ENCODE results near the gene TMEM170B.

DNA sequence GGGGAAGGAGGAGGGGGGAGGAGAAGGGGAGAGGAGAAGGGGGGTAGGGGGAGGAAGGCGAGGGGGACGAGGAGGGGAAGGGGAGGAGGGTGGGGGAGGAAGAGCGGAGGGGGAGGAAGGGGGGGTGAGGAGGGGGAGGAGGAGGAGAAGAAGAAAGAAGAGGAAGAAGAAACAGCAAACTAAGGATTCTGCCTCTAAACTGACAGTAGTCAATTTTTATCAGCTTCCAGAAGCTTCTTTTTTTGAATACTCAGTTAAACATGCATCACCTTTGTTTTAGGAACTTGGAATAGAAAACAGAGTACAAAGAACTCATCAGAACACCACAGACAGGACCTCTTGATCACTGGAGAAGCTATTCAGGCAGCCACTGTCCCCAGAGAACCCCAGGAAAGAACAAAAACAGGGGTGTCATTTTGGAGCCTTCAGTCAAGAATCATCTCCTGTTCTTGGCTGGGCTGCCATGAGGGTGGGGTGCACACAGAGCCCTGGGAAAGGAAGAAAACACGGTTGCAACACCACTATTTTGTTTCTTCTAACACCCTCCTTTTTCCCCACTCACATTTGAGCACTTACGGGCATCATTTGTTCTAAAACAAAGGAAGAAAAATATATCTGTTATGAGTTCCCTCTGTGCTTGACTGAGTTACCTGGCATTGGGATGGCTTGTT is 67.4 kb downstream of the TMEM170B start:
- no peak for TF ChIP-seq TARDBP (IDR thresholded peaks at IDR 0.05)
- TF ChIP-seq, protein P1, sequence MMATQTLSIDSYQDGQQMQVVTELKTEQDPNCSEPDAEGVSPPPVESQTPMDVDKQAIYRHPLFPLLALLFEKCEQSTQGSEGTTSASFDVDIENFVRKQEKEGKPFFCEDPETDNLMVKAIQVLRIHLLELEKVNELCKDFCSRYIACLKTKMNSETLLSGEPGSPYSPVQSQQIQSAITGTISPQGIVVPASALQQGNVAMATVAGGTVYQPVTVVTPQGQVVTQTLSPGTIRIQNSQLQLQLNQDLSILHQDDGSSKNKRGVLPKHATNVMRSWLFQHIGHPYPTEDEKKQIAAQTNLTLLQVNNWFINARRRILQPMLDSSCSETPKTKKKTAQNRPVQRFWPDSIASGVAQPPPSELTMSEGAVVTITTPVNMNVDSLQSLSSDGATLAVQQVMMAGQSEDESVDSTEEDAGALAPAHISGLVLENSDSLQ (IDR thresholded peaks at IDR 0.05): no peak
- TF ChIP-seq SUZ12 (IDR thresholded peaks at IDR 0.05): no peak
- no peak for TF ChIP-seq FOXA1 (IDR thresholded peaks at IDR 0.05)
- TF ChIP-seq NFRKB (IDR thresholded peaks at IDR 0.05): no peak
- no peak for TF ChIP-seq FOXM1 (IDR thresholded peaks at IDR 0.05; ENCODE audit: borderline replicate concordance)
- no peak for TF ChIP-seq ELF4 (IDR thresholded peaks at IDR 0.05)
- TF ChIP-seq HDGF (IDR thresholded peaks at IDR 0.05; ENCODE audit: borderline replicate concordance): no peak
- TF ChIP-seq LEF1 (IDR thresholded peaks at IDR 0.05; ENCODE audit: borderline replicate concordance): no peak
- TF ChIP-seq ZNF384 (IDR thresholded peaks at IDR 0.05): no peak
